ENCODE results near the gene PLXND1.

- TF ChIP-seq CTCF (conservative IDR thresholded peaks at IDR 0.05 in 1 of 2, IDR thresholded peaks at IDR 0.05 in 1 of 2; ENCODE audit: extremely low read depth in 1 of 2, insufficient read depth in 1 of 2, low read depth in 1 of 2, low read length in 2 of 2) (no peak), EZH2 (IDR thresholded peaks at IDR 0.05; ENCODE audit: borderline replicate concordance, low read length) (no peak)
These were observed 77.8 kb downstream of the PLXND1 start, which contains the start of gene RHO for GRCh38 chr3:129528589-129529100.
